ACHN (cell line): ENCODE results near the gene AHCYL2.
A peak's percentile ranks its signal among the peaks of the same experiment; 100 is the strongest.
"Not testable (repeated sequence)": the region's sequence is repeated elsewhere in the genome, so short reads cannot be mapped to it uniquely, and the experiment has no call there.

Experiments
- DNase-seq: peaks from one replicate; pipeline ENCODE4 v3.0.0-alpha.2; 2015
- in situ Hi-C: cut with HindIII; loops from 2 replicates; pipeline ENCODE4 v1.10.0; 2017; ENCODE audit warnings: low sequenced_read_pairs, low pct_ligation_motif_present, low pct_unique_long_range_greater_than_20kb

The AHCYL2 gene

GRCh38 chr7:129317450-129317849, 92.6 kb downstream of the AHCYL2 start:
- in situ Hi-C loops: no loop called here
- DNase-seq: no peak

DNA sequence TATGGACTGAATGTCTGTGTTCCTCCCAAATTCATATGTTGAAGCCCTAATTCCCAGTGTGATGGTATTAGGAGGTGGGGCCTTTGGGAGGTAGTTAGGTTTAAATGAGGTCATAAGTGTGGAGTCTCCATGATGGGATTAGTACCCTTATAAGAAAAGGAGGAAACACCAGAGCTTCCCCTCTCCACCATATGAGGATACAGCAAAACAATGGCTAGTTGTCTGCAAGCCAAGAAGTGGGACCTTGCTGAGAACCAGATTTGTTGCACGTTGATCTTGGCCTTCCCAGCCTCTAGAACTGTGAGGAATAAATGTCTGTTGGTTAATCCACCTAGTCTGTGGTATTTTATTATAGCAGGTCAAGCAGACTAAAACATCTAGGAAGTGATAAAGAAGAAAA, 102.2 kb downstream of the AHCYL2 start:
- DNase-seq: no peak
- in situ Hi-C loops: no loop called here

DNA sequence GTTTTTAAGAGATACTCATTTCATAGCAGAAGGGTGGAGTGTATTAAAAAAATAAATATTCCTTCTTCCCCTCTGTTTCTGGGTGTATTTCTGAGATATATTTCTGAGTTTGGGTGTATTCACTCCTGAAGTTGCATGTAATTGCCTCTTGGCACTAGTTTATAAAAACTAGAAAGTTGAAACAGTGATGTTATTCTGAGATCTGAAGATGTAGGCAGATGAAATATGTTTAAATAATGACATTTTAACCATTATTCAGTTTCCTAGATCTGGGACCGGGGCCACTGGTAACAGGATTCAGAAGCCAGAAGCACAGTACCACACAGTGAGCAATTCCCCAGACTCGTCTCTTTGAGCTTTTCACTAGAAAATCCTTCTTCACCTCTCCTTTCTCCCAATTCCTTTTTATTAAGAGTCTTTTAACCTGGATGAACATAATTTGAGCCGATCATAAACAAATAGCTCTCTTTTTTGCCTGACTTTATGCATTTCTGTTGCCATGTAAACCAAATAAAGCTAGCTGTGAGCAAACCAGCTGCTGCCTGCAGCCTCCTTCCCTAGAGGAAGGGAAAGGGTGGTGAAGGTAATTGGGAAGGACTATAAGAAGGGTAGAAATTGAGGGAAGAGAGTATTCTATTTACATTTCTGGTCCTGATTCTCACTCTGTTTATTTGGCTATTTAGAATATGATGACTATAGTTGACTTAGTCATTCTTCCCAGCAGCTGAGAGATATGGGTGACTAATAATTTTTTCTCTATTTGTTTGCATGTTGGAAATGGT, 107.6 kb downstream of the AHCYL2 start:
- no peak for DNase-seq
- in situ Hi-C loops: no loop called here

DNA sequence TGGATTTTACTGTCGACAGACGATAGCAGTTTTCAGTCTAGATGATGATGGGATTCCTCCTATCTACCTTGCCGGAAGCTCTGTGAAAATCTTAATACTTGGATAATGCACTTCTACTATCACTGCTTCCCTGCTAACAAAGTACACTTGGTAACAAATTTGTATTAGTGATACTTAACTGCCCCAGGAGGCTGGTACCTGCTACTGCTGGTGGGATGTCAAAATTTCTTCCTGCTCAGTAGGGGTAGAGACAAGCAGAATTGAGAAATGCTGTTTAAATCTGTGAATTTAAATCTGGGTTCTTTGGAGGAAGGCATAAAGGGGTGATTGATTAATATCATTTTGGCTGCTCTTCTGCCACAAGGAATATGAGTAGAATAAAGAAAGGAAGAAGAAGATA, 109.6 kb downstream of the AHCYL2 start:
- DNase-seq: no peak
- in situ Hi-C loops: no loop called here

- DNase-seq: no peak
- in situ Hi-C loops: no loop called here
Measured at GRCh38 chr7:129338450-129338849, 113.6 kb downstream of the AHCYL2 start.

- in situ Hi-C loops: no loop called here
Measured at GRCh38 chr7:129341212-129341611, 116.4 kb downstream of the AHCYL2 start.

DNA sequence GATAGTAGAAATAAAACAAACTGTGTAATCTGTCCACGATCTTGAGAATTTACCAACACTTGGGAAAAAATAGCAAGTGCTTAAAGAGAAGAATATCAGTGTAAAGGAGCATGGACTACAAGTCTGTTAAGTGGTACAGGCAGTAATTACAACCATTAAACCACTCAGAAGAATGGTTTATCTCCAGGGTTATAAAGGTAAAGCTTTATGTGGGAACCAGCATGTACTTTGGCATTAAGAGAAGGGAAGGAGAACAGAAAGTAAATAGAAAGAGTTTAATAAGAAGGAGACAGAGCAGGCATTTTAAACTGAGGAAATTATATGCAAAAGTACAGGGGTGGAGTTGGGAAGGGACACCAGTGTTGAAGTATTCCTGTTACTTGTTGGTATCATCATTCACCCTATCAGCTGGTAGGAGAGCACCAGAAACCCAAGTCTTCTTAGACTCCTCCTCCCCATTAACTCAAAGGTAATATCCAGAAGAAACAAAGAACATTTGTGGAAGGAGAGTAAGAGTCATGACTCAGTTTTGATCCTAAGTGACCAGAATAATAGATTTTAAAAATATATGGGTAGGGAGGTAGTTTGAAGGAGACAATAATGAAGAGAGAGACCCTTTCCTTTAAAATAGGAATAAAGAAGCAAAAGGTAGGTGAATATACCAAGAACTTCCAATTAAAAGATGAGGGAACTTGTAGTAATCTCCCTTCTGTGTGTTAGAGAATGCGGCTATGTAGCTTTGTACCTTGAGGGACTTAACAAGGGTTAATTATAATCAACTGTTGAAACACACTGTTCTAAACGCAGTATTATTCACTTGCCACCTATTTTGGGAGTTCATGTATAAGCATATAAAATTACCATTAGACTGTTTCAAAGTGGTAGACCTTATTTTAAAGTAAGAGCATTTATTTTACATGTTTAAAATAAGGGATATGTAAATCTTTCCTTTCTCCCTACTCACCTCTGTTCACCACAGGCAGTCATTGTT, 117.3 kb downstream of the AHCYL2 start:
- in situ Hi-C loops: no loop called here
- no peak for DNase-seq

More at GRCh38 chr7:129341212-129341611, 116.4 kb downstream of the AHCYL2 start:
- no peak for DNase-seq

DNA sequence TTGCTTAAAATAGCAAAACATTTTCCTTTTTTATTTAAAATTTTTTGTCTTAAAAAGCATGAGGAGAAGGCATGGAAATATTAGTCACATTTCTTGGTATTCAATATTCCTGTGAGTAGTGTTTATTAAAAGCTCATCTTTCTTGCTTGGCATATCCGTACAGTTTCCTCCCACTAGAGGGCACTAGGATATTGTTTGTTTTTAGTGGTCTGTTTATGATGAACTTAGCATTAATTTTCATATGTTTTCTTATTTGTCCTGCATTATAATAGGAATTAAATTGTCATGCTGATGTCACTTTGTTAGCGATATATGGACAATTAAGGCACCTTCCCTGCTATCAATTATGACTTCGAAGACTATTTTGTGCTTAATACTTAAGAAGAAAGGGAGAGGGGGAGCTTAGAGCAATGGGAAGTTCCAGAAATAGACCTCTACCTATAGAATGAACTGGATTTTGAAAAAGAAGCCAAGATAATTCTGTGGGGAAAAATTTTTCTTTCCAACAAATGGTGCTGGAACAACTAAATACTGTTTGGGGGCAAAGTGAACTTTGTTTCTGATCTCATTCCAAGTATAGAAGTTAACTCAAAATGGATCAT, 118.4 kb downstream of the AHCYL2 start:
- peak; percentile 65 for DNase-seq
- in situ Hi-C loops: no loop called here

GRCh38 chr7:129347330-129347729, 122.5 kb downstream of the AHCYL2 start:
- in situ Hi-C loops: no loop called here
- no peak for DNase-seq

GRCh38 chr7:129348023-129348740, 123.4 kb downstream of the AHCYL2 start:
- in situ Hi-C loops: no loop called here
- no peak for DNase-seq

DNA sequence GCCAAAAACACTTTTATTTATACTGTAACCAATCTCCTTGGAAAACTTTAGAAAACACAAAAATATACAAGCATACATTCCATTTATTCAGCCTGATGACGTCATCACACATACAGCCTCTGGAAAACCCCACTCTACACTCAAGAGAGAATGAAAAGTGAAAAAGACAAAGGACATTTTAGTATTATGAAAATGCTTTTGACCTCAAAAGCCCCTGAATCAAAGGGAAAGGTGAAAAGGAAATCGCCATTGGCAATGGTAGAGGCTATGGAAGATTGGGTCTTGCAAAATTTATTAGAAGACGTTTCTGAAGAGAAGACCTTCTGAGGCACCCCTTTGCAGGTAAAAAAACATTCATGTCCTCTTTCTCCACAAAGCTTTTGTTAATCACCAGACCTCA, 126.5 kb downstream of the AHCYL2 start:
- in situ Hi-C loops: no loop called here

DNA sequence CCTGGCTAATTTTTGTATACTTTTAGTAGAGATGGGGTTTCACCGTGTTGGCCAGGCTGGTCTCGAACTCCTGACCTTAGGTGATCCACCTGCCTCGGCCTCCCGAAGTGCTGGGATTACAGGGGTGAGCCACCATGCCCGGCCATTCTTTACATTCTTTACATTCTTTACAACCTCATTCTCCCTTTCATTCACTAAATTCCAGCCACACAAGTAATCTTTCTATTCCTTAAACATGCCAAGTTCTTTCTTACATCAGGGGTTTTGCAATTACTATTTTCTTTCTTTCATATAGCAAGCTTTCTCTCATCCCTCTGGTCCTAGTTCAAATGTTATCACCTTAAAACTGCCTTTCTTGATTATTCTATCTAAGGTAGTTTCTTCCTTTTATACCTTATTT, 128.3 kb downstream of the AHCYL2 start:
- DNase-seq: peak; percentile 47

More for the DNA sequence above, 126.5 kb downstream of the AHCYL2 start:
- DNase-seq: no peak

GRCh38 chr7:129354428-129355157, 129.8 kb downstream of the AHCYL2 start:
- no peak for DNase-seq
- in situ Hi-C loops: no loop called here

More for the DNA sequence above, 128.3 kb downstream of the AHCYL2 start:
- in situ Hi-C loops: not testable (repeated sequence)

DNA sequence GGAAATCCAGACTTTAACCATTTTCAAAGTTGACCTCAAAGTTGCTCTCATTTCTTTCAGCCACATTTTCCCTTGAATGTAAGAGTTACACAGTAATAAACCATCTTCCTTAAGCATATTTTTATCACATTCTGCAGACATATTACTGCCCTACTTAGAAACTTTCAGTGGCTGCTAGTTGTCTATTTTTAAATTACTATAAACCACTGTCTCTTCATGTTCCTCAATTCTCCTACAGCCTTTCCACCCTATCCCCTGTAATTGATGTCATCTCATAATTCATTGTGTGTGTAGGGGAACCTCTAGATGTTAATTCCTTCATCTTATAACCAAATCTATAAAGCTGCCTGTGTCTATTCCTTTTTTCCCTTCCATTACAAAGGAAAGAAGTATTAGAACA, 131.3 kb downstream of the AHCYL2 start:
- no peak for DNase-seq
- in situ Hi-C loops: no loop called here

DNA sequence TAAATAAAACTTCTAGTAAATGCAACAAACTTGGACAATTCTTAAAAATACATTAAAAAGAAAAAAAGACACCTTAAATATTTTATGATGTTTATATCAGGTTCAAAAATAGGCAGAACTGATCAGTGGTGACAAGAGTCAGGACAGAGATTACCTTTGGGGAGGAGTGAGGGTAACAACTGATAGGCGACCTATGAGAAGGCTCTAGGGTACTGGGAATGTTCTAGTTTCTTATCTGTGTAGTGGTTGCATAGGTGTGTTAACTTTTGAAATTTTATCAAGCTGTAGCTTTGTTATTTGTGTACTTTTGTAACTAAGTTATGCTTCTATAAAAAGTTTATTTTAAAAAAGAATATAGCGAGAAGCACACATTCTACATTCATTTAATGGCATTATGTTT, 134.3 kb downstream of the AHCYL2 start:
- DNase-seq: no peak
- in situ Hi-C loops: no loop called here

GRCh38 chr7:129359638-129360037, 134.8 kb downstream of the AHCYL2 start:
- no peak for DNase-seq
- in situ Hi-C loops: no loop called here

GRCh38 chr7:129361771-129362170, 136.9 kb downstream of the AHCYL2 start:
- in situ Hi-C loops: no loop called here

DNA sequence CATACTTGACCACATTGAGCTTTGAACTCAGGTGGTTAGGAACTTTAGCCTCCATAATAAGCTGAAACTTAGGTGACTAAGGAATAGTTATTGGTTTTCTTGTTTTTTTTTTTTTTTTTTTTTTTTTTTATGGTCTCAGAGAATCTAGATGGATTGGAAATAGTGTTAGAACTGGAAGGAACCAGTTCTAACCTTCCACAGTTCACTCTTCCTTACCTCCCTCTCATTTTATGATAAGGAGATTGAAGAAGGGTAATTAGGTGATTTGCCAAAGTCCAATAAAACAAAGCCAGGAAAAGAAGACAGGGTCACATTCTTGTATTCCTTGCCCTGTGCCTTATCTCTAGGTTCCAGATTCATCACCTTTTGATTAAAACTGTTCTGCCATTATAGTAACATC, 137.7 kb downstream of the AHCYL2 start:
- in situ Hi-C loops: no loop called here

More at GRCh38 chr7:129361771-129362170, 136.9 kb downstream of the AHCYL2 start:
- DNase-seq: no peak

More for the DNA sequence above, 137.7 kb downstream of the AHCYL2 start:
- DNase-seq: no peak
